Ascending aorta (tissue), 2 donors: ENCODE results near the gene ATP2A3. TPM values are rescaled to one million over a fixed set of nuclear protein-coding genes. Genes with fewer than 3 reads are reported as not detected.

Experiments
- DNase-seq, 2 donors: peaks; one replicate each; pipeline ENCODE4 v3.0.0-alpha.2; 2019; ENCODE audit warnings: low spot score in 2 of 2
- H3K27ac ChIP-seq, 2 donors: fragments of 200-600 bp; sonication (generic); one replicate each; pipeline ENCODE4 v1.5.1; 2016 to 2017; ENCODE audit warnings: mild to moderate bottlenecking in 1 of 2
- H3K27me3 ChIP-seq: fragments of 200-600 bp; sonication (generic); one replicate; pipeline ENCODE4 v1.5.1; 2017
- H3K36me3 ChIP-seq, 2 donors: fragments of 200-600 bp; sonication (generic); one replicate each; pipeline ENCODE4 v1.5.1; 2016
- H3K4me1 ChIP-seq, 2 donors: fragments of 200-600 bp; sonication (generic); one replicate each; pipeline ENCODE4 v1.5.1; 2016 to 2017; ENCODE audit warnings: mild to moderate bottlenecking in 1 of 2
- H3K4me3 ChIP-seq, 2 donors: fragments of 200-600 bp; sonication (generic); one replicate each; pipeline ENCODE4 v1.5.1; 2016 to 2017; ENCODE audit warnings: mild to moderate bottlenecking in 1 of 2
- H3K9me3 ChIP-seq, 2 donors: fragments of 200-600 bp; sonication (generic); one replicate each; pipeline ENCODE4 v1.5.1; 2016
- intact Hi-C: fragments of 100-400 bp; cut with DNase I; formaldehyde crosslinking; loops from one replicate; pipeline ENCODE4 v1.15.1; 2023
- total RNA-seq: library from RNA; depleted of rRNA; stranded (reverse); fragments of >200 nt; gene quantifications from one replicate; pipeline ENCODE4 v1.1.0, GENCODE V29; 2016
- TF ChIP-seq, protein P1 (sequence below), 3 experiments: fragments of 200-600 bp in 2 of 3; fragments of 450-650 bp in 1 of 3; sonication (generic) in 2 of 3; IDR thresholded peaks; one replicate each; pipeline ENCODE4 v1.5.1; 2016 to 2019; ENCODE audit warnings: antibody characterized with exemption in 3 of 3, mild to moderate bottlenecking in 1 of 3, moderate library complexity in 1 of 3

The ATP2A3 gene
- total RNA-seq: 27.2 TPM

DNA sequence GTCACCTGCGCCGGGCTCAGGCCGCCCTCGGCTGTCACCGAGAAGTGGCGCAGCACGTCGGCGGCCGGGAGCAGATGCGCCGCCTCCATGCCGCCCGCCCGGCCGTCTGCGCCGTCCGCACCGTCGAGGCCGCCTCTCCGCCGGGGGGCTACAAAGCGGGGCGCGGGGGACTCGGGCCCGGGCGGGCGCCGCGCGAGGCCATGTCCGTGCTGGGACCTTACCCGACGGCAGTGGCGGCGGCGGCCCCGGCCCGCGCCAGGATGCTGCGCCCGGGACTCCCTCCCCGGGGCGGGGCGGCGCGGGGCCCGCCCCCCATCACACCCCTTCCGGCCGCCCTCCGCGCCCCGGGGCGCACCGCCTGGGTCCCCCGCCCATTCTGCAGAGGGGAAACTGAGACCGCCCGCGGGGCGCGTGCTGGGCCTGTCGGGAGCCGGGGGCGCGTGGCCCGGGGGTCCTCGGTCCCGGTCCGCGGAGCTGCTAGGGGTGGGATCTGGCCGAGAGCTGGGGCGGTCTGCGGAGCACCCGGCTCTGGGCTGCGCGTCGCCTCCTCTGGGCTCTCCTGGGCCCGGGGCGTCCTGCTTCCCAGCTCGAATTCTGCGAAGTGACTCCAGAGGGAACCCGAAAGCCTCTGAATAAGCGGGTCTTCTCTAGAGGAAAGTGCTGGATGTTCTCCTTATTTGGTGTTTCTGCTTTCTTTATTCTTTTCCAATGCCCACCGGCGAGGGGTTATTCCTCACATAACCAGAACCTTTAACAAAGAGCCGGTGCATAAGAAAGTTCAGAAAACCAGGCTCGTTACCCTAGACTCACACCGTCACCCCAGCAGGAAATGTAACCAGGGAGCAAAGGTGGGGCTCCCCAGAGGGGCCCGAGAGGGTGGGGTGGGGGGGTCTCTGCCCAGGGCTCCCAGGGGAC, at the start of gene ATP2A3:
Gene ATP2A3, minus strand, starts transcription at position 235 of the 915 bp plus-strand sequence. Its CDS starts 146 bp downstream, at position 89.
- H3K27ac ChIP-seq: peak within 1 kb of the TSS; percentile 75 to 85
- H3K4me3 ChIP-seq: peak within 1 kb of the TSS; percentile 65 to 71
- H3K9me3 ChIP-seq: no peaks in the 10 kb centered on the region
- peaks cover 10 to 22% of the 10 kb centered on the region in 2 donors for H3K4me1 ChIP-seq
- no peaks in the 10 kb centered on the region for H3K36me3 ChIP-seq
- no peak for DNase-seq
- TF ChIP-seq, protein P1, sequence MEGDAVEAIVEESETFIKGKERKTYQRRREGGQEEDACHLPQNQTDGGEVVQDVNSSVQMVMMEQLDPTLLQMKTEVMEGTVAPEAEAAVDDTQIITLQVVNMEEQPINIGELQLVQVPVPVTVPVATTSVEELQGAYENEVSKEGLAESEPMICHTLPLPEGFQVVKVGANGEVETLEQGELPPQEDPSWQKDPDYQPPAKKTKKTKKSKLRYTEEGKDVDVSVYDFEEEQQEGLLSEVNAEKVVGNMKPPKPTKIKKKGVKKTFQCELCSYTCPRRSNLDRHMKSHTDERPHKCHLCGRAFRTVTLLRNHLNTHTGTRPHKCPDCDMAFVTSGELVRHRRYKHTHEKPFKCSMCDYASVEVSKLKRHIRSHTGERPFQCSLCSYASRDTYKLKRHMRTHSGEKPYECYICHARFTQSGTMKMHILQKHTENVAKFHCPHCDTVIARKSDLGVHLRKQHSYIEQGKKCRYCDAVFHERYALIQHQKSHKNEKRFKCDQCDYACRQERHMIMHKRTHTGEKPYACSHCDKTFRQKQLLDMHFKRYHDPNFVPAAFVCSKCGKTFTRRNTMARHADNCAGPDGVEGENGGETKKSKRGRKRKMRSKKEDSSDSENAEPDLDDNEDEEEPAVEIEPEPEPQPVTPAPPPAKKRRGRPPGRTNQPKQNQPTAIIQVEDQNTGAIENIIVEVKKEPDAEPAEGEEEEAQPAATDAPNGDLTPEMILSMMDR (IDR thresholded peaks at IDR 0.05): peak in 1 of 3 experiments; percentile 3
- intact Hi-C loops: no loop called here
- H3K27me3 ChIP-seq: no peaks in the 10 kb centered on the region

DNA sequence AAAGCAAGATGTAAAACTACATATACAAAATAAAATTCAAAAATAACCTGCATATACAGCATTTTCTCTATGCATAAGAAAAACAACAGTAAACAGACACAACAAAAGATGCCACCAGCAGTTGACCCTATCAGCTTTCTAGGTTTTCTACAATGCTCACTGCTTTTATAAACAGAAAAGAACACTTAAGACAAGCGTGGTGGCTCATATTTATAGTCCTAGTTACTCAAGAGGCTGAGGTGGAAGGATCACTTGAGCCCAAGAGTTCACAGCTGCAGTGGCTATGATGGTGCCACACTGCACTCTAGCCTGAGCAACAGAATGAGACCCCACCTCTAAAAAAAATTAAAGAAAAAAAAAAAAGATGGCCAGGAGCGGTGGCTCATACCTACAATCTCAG, 46.5 kb upstream of the ATP2A3 start:
- TF ChIP-seq, protein P1 (IDR thresholded peaks at IDR 0.05): no peak

DNA sequence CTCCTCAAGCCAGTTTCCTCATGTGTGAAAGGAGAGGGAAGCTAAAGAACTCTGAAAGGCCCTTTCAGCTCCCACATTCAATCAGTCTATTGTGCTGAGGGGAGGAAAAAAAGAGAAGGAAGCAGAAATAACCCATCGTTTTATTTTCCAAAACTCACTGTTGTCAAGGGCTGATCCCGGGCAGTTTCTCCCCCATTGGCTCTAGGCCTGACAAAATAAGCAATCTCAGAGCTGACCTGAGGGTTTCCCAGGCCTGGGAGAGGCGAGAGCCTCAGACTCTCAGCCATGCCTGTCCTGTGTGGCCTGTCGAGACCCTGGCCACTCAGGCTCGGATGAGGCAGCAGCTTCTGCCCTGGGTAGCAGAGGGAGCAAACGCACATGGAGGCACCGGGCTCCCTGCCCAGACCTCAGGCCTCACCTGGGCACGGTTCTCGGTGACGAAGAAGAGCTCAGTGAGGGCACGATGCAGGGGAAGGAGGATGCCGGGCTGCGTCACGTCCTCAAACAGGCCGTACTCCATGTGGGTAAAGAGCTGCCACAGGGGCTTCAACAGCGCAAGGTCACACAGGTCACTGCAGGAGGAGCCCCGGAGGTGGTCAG, 45.0 kb upstream of the ATP2A3 start:
- Histone ChIP-seq H3K9me3 (no peaks in the 10 kb centered on the region), H3K27me3 (no peaks in the 10 kb centered on the region), H3K27ac (peak overlapping the region; percentile 37 to 39), H3K36me3 (peaks cover 67 to 73% of the 10 kb centered on the region in 2 donors), H3K4me1 (peaks cover 4 to 11% of the 10 kb centered on the region in 2 donors), H3K4me3 (no peak overlapping the region)
- no peak for DNase-seq
- intact Hi-C loops: no loop called here
- TF ChIP-seq, protein P1 (IDR thresholded peaks at IDR 0.05): no peak

More for the DNA sequence above, 46.5 kb upstream of the ATP2A3 start:
- Histone ChIP-seq H3K4me1 (peaks cover 4 to 11% of the 10 kb centered on the region in 2 donors), H3K36me3 (peaks cover 73 to 81% of the 10 kb centered on the region in 2 donors), H3K27ac (no peak overlapping the region), H3K9me3 (no peaks in the 10 kb centered on the region), H3K27me3 (no peaks in the 10 kb centered on the region), H3K4me3 (no peak overlapping the region)
- intact Hi-C loops: no loop called here
- no peak for DNase-seq

DNA sequence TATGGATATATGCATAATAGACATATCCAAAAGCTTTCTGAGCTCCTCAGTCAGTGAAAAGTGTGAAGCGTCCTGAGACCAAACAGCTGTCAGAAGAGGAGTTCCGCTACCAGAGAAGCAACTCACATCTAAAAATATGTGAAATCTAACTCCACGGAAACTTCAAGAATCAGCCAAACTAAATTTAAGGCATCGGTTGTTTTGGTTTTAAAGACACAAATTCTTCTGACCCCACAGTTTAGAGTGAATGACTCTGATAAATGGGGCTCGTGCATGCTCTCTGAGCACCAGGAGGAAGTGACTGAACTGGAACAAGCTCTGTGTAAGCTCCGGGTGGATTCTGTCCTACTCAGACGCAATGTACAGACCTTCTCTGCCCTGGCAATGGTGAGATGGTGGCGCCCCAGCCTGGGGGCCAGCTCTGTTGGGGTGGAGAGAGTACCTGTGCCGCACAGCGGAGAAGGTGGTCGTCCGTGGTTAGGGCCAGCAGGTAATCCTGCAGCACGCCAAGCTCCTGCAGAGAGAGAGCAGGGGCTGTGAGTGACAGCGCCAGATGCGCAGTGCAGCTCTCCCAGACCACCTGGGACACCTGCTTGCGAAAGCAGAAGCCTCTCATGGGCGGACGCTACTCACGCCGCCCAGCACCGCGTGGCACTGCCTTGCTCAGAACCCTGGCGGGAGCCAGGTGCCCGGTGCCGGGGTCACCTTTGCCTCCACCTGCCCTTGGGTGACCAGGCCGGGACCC, 44.4 kb upstream of the ATP2A3 start:
- Histone ChIP-seq H3K27ac (peak overlapping the region; percentile 37 to 39), H3K4me1 (peaks cover 4 to 11% of the 10 kb centered on the region in 2 donors), H3K36me3 (peaks cover 61 to 68% of the 10 kb centered on the region in 2 donors), H3K27me3 (no peaks in the 10 kb centered on the region), H3K4me3 (no peak overlapping the region), H3K9me3 (no peaks in the 10 kb centered on the region)
- TF ChIP-seq, protein P1 (IDR thresholded peaks at IDR 0.05): no peak
- intact Hi-C loops: no loop called here
- peak in 1 of 2 donors; percentile 60 for DNase-seq

DNA sequence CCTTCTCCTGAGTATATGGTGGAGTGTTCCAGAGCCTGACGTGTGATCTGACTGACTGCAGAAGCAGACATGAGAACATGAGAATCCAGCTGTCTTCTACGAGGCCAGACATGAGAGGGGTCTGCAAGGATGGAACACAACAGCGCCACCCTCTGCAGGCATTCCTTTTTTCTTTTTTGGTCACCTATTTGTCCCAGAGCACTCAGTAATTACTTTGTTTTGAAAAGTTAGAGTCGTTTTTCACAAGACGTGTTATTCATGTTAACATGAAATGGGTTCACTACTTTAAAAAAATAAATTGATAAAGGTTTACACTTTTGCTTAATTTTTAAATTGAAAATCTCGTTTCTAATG, 43.8 kb upstream of the ATP2A3 start:
- H3K4me1 ChIP-seq: peaks cover 4 to 11% of the 10 kb centered on the region in 2 donors
- no peak for DNase-seq
- H3K36me3 ChIP-seq: peaks cover 55 to 63% of the 10 kb centered on the region in 2 donors
- intact Hi-C loops: no loop called here
- H3K27ac ChIP-seq: peak overlapping the region in 1 of 2 donors; percentile 37
- H3K4me3 ChIP-seq: no peak overlapping the region
- TF ChIP-seq, protein P1 (IDR thresholded peaks at IDR 0.05): no peak
- H3K27me3 ChIP-seq: no peaks in the 10 kb centered on the region
- no peaks in the 10 kb centered on the region for H3K9me3 ChIP-seq
